GM19023 (cell line): Measurements from ENCODE around the gene TRABD.
"Not testable (repeated sequence)": the region's sequence is repeated elsewhere in the genome, so short reads cannot be mapped to it uniquely, and the experiment has no call there.

Experiments used
- ATAC-seq: cut with Tn5 transposase; IDR thresholded peaks from one replicate; pipeline ENCODE4 v1.9.1; 2021; ENCODE audit warnings: mild to moderate bottlenecking, moderate library complexity; ENCODE audit not compliant: unreplicated experiment

The TRABD gene

GRCh38 chr22:50185375-50186087 lies at the start of gene TRABD:
TRABD (plus strand) TSS chr22:50185913; CDS start chr22:50193061, 7,148 bp downstream.
- peak; percentile 40 for ATAC-seq

GRCh38 chr22:50136581-50137015 lies 49.1 kb upstream of the TRABD start:
- no peak for ATAC-seq

- ATAC-seq = not testable (repeated sequence)
Measured at GRCh38 chr22:50137277-50137676, 48.4 kb upstream of the TRABD start.

- ATAC-seq = no peak
Measured at GRCh38 chr22:50138041-50138440, 47.7 kb upstream of the TRABD start.

GRCh38 chr22:50138988-50139387 lies 46.7 kb upstream of the TRABD start:
- ATAC-seq = no peak

- no peak for ATAC-seq
Measured at GRCh38 chr22:50139843-50140415, 45.8 kb upstream of the TRABD start.

GRCh38 chr22:50140615-50141014 lies 45.1 kb upstream of the TRABD start:
- no peak for ATAC-seq

GRCh38 chr22:50141462-50141861 lies 44.3 kb upstream of the TRABD start:
- ATAC-seq = no peak

- no peak for ATAC-seq
Measured at GRCh38 chr22:50141891-50142363, 43.8 kb upstream of the TRABD start.

GRCh38 chr22:50143096-50143495 lies 42.6 kb upstream of the TRABD start:
- no peak for ATAC-seq

- ATAC-seq = no peak
Measured at GRCh38 chr22:50144005-50144614, 41.6 kb upstream of the TRABD start.

- ATAC-seq = no peak
Measured at GRCh38 chr22:50145721-50146438, 39.8 kb upstream of the TRABD start.

GRCh38 chr22:50146439-50147238 lies 39.1 kb upstream of the TRABD start:
- no peak for ATAC-seq

GRCh38 chr22:50147258-50148165 lies 38.2 kb upstream of the TRABD start:
- ATAC-seq = not testable (repeated sequence)

GRCh38 chr22:50148166-50148500 lies 37.6 kb upstream of the TRABD start:
- no peak for ATAC-seq

GRCh38 chr22:50148991-50149721 lies 36.6 kb upstream of the TRABD start:
- ATAC-seq = no peak

- ATAC-seq = no peak
Measured at GRCh38 chr22:50150161-50151129, 35.3 kb upstream of the TRABD start.
